HG02678 (cell line): ENCODE results near the gene SLC27A1.
"Not testable (repeated sequence)": the region's sequence is repeated elsewhere in the genome, so short reads cannot be mapped to it uniquely, and the experiment has no call there.

Experiments
- ATAC-seq: cut with Tn5 transposase; IDR thresholded peaks from one replicate; pipeline ENCODE4 v1.9.1; 2021; ENCODE audit warnings: mild to moderate bottlenecking, moderate library complexity; ENCODE audit not compliant: unreplicated experiment

The SLC27A1 gene

DNA sequence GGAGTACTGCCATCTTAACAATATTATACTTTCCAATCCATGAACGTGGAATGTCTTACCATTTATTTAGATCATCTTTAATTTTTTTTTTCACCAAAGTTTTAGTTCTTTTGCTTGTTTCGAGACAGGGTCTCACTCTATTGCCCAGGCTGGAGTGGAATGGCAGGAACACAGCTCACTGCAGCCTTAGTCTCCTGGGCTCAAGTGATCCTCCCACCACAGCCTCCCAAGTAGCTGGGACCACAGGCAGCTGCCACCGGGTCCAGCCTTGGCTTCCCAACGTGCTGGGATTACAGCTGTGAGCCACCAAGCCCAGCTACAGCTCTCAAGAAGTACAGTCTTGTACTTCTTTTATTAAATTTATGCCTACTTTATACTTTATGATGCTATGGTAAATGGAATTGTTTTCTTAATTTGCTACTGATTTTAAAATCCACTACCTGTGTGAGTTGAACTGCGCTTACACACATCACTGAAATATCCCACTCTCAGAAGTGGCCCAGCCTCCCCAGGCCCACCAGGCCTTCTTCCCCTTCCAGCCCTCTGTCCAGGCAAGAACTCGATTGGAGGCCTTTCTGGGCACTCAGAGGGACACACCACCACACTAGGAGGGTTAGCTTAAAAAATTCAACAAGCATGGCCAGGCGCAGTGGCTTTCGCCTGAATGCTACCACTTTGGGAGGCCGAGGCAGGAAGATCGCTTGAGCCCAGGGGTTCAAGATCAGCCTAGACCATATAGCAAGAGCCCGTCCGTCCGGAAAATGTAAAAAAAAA is 40.1 kb downstream of the SLC27A1 start:
- no peak for ATAC-seq

DNA sequence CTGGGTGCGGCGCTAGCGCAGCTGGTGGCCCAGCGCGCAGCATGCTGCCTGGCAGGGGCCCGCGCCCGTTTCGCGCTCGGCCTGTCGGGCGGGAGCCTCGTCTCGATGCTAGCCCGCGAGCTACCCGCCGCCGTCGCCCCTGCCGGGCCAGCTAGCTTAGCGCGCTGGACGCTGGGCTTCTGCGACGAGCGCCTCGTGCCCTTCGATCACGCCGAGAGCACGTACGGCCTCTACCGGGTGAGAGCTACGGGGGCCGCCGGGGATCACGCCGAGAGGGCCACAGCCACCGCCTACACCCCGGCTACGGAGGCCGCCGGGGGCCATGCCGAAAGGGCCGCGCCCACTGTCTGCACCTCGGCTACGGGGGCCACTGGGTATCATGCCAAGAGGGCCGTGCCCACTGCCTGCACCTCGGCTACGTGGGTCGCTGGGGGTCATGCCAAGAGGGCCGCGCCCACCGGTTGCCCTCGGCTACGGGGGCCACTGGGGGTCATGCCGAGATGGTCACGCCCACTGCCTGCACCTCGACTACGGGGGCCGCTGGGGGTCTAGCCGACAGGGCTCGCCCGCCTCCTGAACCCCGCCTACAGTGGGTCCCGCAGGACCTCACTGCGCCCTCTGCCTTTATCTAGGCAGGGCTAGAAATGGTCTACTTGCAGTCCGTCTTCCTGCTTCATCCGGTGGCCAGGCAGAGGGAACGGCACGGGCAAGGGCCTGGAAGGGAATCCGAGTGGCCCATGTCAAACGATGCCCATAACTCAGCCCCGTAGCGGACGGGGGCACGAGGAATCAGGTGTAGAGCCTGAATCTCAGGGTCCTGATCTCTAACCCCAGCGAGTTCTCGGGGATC is 41.6 kb downstream of the SLC27A1 start:
- peak; percentile 62 for ATAC-seq

DNA sequence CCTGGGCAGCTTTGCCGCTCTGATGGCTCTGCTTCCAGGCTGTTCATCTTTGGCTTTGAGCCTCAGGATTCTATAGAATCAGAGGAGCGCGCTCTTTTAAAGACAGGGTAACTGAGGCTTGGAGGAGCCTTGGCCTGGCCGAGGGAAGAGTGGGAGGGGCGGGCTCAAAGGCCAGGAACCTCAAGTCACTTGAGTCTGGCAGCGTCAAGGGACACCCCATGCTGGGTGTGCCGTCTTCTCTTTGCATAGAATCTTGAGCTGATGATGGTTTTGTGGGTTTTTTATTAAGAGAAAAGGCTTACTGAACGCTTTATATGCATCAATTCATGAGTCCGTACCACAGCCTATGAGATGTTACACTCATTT is 42.2 kb downstream of the SLC27A1 start:
- ATAC-seq: no peak

GRCh38 chr19:17515408-17516149 is 45.3 kb downstream of the SLC27A1 start:
- ATAC-seq: no peak

DNA sequence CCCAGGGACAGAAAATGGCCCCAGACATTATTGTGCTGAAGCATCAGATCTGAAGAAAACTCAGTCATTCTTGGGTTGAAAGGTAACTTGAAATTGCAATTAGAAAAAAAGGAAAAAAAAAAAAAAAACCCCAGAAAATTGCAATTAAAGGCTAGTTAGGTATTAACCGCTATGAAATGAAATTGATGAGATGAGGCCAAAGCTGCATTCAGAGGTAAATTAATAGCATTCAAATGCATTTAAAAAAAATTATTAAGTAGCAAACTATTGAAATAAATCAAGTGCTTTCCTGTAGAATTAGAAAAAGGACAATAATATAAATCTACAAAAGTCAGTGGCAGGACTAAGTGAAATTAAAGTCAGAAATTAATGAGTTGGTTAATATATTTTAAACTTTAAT is 47.6 kb downstream of the SLC27A1 start:
- ATAC-seq: no peak

- ATAC-seq: not testable (repeated sequence)
Observed at GRCh38 chr19:17518654-17519053, 48.3 kb downstream of the SLC27A1 start.

DNA sequence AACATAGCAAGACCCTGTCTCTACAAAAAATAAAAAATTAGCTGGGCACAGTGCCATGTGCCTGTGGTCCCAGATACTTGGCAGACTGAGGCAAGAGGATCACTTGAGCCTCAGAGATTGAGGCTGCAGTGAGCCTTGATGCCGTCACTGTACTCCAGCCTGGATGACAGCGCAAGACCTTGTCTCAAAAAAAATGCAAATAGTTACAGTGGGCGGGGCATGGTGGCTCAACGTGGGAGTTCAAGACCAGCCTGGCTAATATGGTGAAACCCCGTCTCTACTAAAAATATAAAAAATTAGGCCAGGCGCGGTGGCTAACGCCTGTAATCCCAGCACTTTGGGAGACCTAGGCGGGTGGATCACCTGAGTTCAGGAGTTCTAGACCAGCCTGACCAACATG is 49.6 kb downstream of the SLC27A1 start:
- ATAC-seq: no peak

- no peak for ATAC-seq
Observed at GRCh38 chr19:17520865-17521264, 50.5 kb downstream of the SLC27A1 start.

DNA sequence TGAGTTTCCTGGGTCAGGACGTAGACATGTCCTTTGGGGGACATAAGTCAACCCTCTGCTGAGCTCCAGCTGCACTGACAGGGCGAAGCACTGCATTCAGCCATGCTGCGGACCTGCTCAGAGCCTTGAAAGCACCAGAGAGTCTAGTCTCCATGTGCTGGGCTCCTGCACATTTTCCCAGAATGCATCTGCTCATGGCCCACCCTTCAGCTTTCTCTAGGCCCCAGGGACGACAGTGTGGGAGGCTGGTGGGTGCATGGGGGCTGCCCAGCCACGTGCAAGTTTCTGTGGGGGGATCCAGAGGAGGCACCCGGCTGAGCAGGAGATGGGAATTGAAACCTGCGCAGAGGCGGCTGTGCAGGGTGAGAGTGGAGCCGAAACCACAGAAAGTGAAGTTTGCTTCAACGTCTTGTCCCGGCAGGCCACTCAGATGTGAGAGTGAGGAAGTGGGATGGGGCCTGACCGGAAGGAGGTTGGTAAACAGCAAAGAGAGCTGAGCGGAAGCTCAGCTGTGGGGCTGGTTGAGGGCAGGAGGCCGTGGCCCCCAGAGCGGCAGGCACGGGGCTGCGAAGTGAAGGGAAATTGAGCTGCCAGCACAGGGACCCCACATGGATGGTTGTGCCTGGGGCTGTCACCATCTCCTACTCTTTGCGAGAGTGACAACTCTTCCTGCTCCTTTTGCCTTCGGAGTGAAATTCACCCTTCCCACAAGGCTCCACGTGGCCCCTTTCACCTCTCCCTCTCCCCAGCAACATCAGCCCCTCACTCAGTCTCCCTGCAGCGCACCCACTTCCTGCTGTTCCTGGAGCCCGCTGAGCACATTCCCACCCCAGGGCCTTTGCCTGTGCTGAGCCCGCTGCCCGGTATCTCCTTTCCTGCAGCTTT is 52.9 kb downstream of the SLC27A1 start:
- ATAC-seq: peak; percentile 84

DNA sequence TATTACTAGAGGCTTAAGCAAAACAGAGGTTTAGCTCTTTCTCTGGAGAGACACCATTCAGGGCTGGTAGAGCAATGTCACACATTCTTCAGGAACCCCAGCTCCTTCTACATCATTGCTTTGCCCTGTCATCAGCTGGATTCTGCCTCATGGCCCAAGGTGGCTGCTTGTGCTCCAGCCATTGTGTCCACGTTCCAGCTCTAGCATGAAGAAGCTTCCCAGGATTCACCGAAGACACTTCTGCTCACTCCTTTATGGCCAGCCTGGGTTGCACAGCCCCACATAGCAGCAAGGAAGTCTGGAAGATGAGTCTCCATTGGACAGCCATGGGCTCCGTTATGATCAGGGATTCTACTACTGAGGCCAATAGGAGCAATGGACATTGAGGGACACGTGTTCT is 54.3 kb downstream of the SLC27A1 start:
- ATAC-seq: no peak

DNA sequence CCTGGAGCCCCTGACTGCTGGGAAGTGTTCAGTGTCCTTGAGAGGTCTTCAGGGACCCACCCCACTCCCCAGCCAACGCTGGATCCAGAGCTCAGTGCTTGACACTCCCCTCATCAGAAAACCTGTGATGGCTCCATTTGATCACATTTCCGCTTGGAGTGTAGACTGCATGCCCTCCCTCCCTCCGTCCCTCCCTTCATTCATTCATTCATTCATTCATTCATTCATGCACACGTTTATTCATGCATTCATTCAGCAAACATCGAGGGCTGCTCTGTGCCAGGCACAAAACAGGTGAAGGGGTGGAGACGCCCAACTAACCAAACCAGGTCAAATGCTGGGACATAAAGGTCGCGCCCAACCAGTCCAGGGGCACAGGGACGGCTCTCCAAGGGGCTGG is 54.8 kb downstream of the SLC27A1 start:
- no peak for ATAC-seq

DNA sequence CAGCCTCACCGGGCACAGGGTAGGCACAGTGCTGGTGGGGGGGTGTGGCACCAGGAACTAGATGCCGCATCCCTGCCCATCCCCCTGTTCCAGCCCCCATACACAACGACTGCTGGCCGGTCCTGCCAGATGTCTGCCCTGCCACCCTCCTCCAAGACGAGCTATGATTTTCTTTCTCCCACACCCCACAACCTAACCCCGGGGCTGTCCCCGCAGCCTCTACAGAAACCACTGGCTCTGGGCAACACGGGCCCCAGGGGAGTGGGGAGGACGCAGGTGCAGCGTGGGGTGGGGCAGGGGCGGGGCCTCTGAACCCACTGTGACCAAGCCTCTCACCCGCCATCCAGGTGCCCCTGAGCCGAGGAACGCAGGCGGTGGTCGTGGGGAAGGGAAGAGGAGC is 56.6 kb downstream of the SLC27A1 start:
- peak; percentile 40 for ATAC-seq

- no peak for ATAC-seq
Observed at GRCh38 chr19:17527326-17527725, 57.0 kb downstream of the SLC27A1 start.

- no peak for ATAC-seq
Observed at GRCh38 chr19:17528610-17529009, 58.3 kb downstream of the SLC27A1 start.

DNA sequence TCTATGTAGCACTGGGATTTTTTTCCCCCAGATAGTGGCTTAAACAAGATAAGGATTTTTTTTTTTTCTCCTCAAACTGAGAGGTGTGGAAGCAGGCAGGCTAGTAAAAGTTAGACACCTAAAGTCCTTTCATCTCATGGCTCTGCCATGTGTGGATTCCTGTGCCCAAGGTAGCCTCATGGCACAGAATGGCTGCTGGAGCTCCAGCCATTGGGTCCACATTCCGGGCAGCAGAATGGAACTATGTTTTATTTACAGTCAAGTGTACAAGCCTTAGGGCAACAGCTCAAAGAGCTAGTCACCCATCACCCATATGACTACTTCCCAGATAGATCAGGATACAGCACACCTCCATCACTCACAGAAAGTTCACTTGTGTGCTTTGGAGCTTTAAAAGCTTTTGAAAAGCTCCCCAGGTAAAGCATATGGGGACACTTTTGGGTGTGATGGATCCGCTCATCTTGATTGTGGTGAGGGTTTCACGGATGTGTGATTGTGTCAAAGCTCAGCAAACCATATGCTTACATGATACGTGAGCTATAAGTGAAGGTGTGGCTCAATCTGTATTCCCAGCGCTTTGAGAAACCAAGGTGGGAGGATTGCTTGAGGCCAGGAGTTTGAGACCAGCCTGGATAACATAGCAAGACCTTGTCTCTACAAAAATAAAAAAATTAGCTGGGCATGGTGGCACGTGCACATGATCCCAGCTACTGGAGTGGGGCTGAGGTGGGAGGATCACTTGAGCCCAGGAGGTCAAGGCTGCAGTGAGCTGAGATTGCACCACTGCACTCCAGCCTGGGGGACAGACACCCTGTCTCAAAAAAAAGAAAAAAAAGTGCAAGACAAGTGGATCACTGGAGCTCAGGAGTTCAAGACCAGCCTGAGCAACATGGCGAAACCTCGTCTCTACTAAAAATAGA is 59.2 kb downstream of the SLC27A1 start:
- ATAC-seq: no peak

DNA sequence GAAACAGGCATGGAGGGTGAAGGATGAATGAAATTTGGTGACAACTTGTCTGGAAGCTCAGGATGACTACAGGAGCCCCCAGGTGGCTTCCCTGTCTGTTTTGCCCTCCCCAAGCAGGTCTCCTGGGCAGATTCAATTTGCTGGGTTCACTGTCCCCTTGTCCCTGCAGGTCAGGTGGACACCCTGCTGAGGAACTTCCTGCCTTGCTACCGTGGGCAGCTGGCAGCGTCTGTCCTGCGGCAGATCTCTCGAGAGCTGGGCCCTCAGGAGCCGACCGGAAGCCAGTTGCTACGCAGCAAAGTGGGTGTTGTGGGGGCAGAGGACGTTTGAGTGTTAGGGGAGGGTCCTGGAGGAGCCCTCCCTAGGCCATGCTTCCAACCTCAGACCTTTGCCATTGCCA is 60.3 kb downstream of the SLC27A1 start:
- ATAC-seq: no peak

GRCh38 chr19:17532116-17532515 is 61.8 kb downstream of the SLC27A1 start:
- ATAC-seq: no peak

DNA sequence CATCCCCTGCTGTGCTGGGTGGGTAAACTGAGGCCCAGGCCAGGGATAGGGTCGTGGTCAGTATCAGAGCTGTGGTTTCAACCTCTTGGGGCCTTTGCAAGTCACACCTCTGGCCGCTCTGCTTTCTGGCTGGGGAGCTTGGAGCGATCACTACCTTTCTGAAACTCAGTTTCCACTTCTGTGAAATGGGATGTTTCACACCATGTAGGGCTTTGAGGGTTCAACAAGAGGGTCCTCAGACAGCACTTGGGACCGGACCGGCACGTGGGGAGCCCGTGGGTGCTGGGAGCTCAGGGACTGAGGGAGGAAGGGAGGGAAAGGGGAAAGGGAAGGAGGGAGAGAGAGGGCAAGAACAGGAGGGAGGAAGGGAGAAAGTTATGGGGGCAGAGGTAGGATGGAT is 62.2 kb downstream of the SLC27A1 start:
- no peak for ATAC-seq

DNA sequence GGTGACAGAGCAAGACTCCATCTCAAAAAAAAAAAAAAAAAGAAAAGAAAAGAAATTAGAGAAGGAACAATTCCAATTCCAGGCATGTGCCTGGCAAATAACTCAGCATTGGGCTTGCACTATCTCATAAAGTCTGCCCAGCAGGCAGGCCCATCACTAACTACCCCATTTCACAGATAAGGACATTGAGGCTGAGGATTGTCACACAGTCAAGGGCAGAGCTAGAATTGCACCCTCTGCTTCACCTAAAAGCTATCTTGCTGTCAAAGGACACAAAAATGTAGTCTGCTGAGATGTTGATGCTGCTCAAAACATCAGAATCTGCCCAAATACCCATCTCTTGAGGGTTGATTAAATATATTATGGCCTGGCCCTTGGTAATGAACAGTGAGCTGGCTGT is 64.4 kb downstream of the SLC27A1 start:
- no peak for ATAC-seq

- no peak for ATAC-seq
Observed at GRCh38 chr19:17536955-17537354, 66.6 kb downstream of the SLC27A1 start.
